ENCODE measurements around the gene CEP63.

- TF ChIP-seq EZH2 (IDR thresholded peaks at IDR 0.05; ENCODE audit: borderline replicate concordance, low read length) (no peak), CTCF (conservative IDR thresholded peaks at IDR 0.05 in 1 of 2, IDR thresholded peaks at IDR 0.05 in 1 of 2; ENCODE audit: extremely low read depth in 1 of 2, insufficient read depth in 1 of 2, low read depth in 1 of 2, low read length in 2 of 2) (no peak)
Observed at GRCh38 chr3:134603956-134604355, 118.1 kb downstream of the CEP63 start.

All from mammary epithelial cell (primary cell).